NCI-H2227 (cell line): ENCODE data around the gene SOCS7.
A peak's percentile ranks its signal among the peaks of the same experiment; 100 is the strongest.

ENCODE experiments used
- DNase-seq: peaks from one replicate; lab custom pipeline; 2025; ENCODE audit not compliant: unreplicated experiment; lab: John Stamatoyannopoulos, UW

SOCS7 gene

GRCh38 chr17:38419508-38419981, 67.9 kb downstream of the SOCS7 start:
- DNase-seq = peak; percentile 41

DNA sequence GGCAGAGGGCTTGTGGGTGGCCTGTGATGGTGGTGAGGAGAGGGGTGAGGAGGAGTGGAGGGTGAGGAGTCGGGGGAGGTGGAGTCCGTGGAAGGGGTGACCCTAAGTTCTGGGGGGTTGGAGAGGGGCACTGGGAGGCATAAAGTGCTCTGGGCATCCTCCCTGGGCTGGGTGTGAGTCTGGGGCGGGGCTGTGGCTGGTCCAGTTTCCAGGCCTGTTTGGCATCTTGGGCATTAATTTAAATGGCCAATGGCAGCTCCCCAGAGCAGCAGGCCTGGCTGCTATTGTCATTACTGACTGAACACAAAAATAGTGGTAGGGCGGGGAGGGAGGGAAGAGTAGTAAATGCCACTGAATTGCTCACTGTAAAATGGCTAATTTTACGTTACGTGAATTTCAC, 68.9 kb downstream of the SOCS7 start:
- no peak for DNase-seq

DNA sequence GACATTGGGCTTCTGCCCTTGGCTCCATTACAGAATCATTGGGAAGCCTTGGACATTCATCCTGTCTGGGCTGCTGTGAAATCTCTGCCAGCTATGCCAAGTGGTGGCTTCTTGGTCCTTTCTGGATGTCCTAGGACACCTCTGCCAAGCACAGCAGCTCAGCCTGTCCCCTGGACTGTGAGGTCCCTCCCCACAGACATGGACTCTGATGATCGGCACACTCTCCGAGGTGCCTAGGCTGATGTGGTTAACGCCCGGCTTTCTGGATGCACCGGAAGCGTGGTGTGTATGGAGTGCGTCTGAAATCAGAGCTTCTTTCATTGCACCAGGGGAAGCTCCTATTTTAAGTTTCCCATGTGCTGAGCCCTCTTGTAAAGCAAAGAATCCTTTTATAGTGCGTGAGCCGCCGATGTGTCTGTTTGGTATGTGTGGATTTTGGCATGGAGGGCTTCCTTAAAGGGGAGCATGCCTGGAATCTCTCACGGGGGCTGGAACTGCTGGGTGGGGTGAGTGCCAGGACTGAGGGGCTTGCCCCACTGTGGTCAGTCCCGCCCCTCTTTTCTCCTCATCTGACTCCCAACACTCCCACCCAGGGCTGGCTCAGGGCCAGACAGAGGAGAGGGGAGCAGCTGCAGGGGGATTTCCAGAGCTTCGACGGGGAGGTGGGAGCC, 69.7 kb downstream of the SOCS7 start:
- peak; percentile 50 for DNase-seq

DNA sequence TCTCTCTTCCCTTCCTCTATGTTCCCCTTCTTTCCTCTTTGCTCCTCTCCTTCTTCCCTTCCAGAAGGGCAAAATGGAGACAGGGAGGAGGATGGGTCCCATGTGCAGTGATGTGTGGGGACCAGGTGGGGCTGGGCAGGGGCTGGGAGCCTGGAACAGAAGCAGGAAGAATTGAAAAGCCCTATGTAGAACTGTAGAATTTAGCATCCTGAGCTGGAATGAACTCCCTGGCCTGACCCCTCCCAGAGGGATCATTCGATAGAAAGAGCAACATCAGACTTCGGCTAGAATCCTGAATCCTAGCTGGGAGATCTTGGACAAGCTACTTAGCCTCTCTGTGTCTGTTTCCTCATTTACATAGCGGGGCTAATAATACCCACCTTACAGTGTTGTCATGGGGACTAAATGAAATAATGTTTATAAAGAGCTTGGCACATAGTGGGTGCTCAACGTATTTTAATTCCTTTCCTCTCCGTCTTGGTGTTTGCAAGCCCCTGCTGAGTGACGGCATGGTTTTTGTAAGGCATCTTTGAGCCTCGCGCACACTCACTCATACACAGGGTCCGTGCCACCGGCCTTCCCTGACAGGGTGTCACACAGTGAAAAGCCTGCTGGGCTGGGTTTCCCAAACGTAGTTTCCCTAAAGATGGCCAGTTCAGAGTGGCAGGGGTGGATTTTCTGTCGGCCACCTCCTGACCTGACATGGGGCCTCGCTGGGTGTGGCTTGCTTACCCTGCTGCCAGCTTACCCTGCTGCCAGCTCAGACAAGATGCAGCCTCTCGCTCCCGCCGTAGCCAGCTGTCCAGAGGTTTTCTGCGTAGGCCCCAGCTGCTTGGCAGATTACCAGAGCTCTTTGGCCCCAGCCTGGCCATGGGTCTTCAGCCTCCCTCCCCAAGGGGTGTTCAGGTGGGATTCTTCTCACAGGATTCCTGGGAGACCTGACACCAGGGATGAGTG, 70.5 kb downstream of the SOCS7 start:
- peak; percentile 40 for DNase-seq

DNA sequence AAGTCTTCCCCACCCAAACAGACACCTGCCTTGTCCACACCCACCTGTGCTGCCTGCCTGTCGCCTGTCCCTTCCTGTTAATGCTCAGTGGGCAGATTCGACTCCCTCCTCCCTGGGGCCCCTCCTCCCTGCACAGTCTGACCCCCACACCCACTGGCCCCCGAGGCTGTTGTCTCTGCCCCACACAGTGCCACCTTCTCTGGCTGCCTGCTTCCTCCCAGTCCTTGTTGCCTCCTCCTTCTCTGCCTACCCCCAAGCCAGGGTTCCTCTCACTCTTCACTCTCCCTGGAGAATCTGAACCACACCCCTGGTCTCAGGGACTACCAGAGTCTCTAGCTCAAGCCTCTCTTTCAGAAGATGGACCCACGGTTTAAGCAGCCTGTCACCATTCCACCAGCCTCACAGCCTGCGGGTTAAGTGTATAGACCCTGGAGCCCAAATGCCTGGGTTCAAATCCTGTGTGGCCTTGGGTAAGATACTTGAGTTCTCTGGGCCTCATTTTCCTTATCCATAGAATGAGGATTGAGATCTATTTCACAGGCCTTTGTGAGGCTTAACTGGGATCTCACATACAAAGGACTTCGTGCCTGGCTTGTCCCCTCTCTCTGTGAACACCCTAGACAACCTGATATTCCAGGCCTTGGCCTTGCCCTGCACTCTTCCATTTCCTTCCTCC, 72.8 kb downstream of the SOCS7 start:
- DNase-seq = no peak

DNA sequence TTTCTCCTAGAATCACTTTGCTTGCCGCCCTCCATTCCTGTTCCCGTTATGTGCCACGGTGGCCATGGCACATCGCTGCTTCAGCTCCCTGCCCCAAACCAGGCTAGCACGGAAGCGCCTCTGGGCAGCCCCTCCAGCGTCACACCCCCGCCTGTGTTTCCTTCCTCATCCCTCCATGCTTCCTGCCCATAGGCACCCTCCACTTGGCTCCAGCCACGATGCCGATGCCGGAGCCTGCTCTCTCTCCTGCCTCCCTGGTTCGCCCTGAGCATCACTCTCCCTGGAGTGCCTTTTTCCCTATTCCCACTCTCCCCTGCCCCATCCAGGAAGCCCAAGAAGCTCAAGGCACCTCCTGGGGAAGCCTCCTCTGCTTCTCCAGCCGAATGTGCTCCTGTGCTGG, 73.4 kb downstream of the SOCS7 start:
- DNase-seq = no peak

DNA sequence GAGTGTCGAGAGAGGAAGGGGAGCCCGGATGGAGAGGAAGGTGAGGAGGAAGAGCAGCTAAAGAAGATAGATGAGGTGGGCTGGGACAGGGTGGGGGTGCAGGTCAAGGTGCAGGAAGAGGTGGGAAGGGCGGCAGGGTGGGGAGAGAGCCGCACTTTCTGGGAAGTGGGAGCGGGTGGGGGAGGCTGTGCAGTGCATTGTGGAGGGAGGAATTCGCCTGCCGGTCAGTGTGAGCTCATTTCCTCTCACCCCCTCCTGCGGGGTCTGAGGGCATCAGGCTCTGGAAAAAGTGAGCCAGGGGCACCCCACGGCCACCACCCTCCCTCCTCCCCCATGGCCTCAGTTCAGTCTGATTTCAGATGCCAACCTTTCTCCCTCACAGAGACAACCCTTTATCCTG, 74.1 kb downstream of the SOCS7 start:
- DNase-seq = no peak

DNA sequence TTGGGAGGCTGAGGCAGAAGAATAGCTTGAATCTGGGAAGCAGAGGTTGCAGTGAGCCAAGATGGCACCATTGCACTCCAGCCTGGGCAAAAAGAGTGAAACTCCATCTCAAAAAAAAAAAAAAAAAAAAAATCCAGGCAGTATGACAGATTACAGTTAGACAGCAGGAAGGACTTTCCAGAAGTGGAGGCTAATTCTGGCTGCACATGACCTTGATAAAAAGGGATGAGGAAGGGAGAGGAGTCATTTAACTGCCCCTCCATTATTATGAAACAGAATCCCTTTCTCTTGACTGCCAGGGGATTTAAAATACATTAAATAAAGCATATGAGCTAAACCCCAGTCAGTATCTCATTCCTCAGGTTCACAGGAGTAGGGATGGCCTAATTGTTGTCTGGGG, 74.8 kb downstream of the SOCS7 start:
- DNase-seq = no peak

DNA sequence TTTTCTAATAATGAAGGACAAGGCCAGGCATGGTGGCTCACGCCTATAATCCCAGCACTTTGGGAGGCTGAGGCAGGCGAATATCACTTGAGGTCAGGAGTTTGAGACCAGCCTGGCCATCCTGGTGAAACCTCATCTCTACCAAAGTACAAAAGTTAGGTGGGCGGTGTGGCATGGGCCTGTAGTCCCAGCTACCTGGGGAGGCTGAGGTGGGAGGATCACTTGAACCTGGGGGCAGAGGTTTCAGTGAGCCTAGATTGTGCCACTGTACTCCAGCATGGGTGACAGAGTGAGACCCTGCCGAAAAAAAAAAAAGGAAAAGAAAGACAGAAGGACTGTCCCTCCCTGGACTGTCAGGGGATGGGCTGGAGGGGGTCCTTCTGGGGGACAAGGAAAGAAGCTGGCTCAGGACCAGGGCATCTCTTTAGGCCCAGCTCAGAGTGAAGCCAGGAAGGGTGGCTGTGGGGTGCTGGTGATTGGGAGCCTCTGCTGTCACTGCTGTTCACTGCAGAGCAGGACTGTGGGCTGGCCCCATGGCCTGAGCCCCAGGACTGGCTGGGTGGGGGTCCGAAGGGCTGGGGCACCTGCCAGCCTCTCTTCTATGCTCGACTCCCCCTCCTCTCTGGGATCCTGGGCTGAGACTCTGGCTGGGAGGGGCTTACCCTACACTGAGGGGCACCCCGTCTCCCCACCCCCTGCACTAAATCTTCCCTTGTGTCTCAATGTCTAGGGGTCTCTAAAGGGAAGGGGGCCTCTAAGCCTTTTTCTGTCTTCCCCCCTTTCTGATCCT, 75.7 kb downstream of the SOCS7 start:
- no peak for DNase-seq

DNA sequence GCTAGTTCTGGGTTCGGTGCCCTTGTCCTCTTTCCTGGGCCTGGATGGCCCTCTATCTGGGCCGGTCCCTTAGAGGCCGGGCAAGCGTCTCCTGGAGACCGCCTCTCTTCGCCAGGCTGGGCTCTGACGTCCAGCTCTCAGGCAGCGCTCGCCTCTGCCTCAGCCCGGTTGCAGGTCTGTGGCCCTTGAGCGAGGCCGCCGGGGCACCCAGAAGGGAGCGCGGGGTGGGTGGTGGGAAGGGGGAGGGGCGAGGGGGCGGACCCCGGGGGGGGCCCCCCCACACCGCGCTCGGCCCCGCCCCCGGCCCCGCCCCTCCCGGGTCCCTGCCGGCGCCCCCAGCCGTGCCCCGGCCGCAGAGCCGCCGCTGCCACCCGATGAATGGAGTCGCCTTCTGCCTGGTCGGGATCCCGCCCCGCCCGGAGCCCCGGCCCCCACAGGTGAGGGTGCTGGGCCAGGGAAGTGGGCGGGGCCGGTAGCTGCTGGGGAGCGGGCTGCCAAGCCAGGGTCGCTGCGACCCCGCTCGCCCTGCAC, 76.5 kb downstream of the SOCS7 start, which contains the start of gene ARHGAP23:
Gene ARHGAP23 (plus strand): TSS at position 353 of the 531 bp plus-strand sequence. CDS start 22 bp downstream, at position 375.
- DNase-seq = peak; percentile 32

DNA sequence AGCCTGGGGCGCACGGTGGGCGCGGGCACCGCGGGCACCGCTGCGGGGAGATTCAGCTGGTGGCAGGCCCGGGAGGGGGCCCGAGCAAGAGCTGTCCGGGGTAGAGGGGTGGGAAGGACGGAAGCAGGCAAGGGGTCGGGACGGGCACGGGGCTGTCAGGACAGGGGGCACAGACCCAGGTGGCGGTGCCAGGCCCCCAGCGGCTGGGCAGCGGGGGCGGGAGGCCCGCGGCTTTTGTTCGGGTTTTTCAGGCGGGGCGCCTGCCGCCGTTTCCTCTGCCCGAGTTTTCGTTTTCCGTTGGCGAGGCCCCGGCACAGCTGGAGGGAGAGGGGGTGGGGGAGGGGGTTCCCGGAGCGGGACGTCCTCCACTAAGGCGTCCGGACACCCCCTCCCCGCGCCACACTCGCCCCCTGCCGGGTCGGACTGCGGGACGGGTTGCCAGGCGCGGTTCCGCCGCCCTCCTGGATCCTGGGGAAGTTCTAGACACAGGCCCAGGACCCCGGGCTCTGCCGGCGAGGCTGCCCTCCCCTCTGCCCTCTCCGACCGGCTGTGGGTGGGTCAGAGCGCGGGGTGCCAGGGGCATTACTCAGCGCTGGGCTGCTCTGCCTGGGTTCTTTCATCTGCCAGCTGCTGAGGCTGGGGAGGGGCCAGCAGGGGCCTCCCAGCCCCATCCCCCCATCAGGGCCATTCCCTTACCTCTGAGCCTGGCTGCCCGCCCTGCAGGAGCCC, 77.2 kb downstream of the SOCS7 start:
- DNase-seq = no peak

DNA sequence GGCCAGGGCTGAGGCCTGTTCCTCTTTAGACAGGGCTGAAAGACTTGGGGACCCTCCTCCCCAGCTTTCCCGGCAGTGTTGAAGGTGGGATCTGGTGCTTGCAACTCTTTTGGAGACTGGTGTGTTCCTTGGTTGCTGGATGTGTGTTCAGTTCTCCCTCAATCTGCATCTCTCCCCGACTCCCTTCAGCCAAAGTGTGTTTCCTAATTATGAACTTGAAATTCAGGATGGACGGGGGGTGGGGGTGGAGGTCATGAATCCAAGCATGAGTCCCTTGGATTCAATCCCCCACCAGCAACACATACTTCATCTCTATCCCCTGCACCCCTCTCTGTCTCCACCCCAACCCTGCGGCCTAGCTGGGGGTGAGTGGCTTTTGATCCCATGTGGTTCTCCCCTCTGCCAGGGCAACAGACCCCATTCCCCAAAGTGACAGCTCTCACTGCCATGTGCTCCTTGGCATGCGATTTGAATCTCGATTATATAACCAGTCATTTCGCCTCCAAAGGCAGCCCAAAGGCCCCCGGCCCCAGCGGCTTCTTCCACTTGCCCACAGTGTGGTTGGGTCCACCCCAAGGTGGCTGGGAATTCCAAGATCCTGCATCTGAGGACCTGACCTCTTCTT, 77.9 kb downstream of the SOCS7 start:
- no peak for DNase-seq

DNA sequence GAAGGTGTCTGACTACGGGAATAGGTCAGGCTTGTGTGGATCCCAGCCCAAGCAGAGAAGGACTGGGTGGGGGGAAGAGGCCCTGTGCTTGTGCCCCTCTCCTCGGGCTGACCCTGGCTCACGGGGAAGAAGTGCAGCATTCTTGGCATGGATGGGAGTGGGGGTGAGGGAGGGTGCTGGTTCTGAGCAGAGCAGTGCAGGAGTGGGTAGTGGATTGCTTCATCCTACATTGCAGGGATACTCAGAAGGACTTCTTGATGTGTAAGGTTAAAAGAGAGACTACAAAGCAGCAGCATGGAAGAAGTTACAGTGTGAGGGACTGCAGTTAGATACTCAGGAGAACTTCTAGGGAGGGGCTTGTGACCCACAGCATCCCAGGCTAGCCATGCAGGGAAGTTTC, 78.7 kb downstream of the SOCS7 start:
- DNase-seq = no peak

DNA sequence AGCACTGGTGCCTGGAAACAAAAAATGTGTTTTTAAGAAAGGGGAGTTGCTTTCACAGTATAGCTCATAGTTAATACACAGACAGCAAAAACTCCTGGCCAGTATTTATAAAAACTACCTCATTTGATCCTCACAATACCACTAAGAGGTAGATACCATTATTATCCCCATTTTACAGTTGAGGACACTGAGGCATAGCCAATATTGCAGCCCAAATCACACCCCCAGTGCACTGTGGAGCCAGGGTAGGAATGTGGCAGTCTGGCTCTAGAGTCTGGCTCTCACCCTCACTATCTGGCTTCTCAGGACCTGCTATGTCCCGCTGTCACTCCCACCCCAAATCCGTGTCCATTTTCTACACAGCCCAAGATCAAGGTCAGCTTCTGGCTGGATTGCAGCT, 79.2 kb downstream of the SOCS7 start:
- DNase-seq = no peak

- no peak for DNase-seq
Observed at GRCh38 chr17:38431346-38432145, 79.9 kb downstream of the SOCS7 start.

- DNase-seq = no peak
Observed at GRCh38 chr17:38434178-38434665, 82.6 kb downstream of the SOCS7 start.

DNA sequence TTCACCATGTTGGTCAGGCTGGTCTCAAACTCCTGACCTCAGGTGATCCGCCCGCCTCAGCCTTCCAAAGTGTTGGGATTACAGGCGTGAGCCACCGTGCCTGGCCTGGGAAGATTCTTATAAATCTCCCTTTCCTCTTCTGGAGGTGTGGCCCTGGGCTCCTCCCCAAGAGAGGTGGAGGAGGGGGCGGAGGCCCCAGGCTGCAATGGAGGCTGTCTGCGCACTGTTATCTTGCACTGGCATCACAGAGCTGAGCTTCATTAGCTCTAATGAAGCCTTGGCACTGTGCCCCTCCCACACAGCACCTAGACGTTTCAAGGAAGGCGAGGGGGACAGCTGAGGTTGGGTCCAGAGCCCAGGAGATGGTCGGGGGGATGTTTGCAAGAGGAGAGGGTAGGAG, 84.2 kb downstream of the SOCS7 start:
- DNase-seq = no peak

- DNase-seq = no peak
Observed at GRCh38 chr17:38436386-38436785, 84.7 kb downstream of the SOCS7 start.
